Motor neuron (in vitro differentiated cells): ENCODE results near the gene TSHZ2. TPM values are rescaled to one million over a fixed set of nuclear protein-coding genes. Genes with fewer than 3 reads are reported as not detected.

Source experiments
- ATAC-seq, 8 experiments: fragments of 200-7000 bp; cut with Tn5 transposase; replicated peaks in 6 of 8; 2 replicates each; pipeline ENCODE4 v1.8.0; 2021; ENCODE audit warnings: mild to moderate bottlenecking in 8 of 8, moderate library complexity in 8 of 8
- H3K27ac ChIP-seq, 2 donors: fragments of 250-450 bp; sonication (Bioruptor Pico); 2 replicates each; pipeline ENCODE4 v1.9.0; 2021; ENCODE audit warnings: antibody characterized with exemption in 2 of 2, mild to moderate bottlenecking in 2 of 2, moderate library complexity in 1 of 2
- H3K4me1 ChIP-seq, 2 donors: fragments of 250-450 bp; sonication (Bioruptor Pico); replicated peaks in 1 of 2; 2 replicates each; pipeline ENCODE4 v1.6.1; 2021; ENCODE audit warnings: antibody characterized with exemption in 2 of 2, mild to moderate bottlenecking in 2 of 2, moderate library complexity in 1 of 2
- H3K4me3 ChIP-seq, 5 donors: fragments of 250-450 bp; sonication (Bioruptor Pico); 2 replicates each; pipeline ENCODE4 v1.9.0; 2021; ENCODE audit warnings: antibody characterized with exemption in 5 of 5, mild to moderate bottlenecking in 5 of 5, moderate library complexity in 4 of 5
- WGBS, 10 experiments: fragments of 450-650 bp; shearing (Covaris generic); methylation state at CpG; one replicate each; pipeline ENCODE4 v1.0.0; 2022; 5-methylcytosine and 5-hydroxymethylcytosine counted together
- in situ Hi-C, 9 experiments: fragments of 400-800 bp; cut with MboI; loops; one replicate each; pipeline ENCODE4 v1.15.0; 2021; ENCODE audit warnings: low sequenced_read_pairs in 9 of 9, low pct_unique_long_range_greater_than_20kb in 2 of 9; ENCODE audit not compliant: unreplicated experiment in 9 of 9
- total RNA-seq, 8 experiments: library from RNA; unstranded; fragments of 300-600 nt; gene quantifications; 2 replicates each; pipeline versions ENCODE4 v1.2.3 to v1.2.4, GENCODE V29; 2022

TSHZ2 gene
- total RNA-seq, 8 experiments from 2014 or later, result 11.4 to 125 (median 47.7) TPM

- peak in 3 of 8 experiments; percentile 38 to 67 (median 40) for ATAC-seq
- 40 to 95% (median 88%) methylated on average over 1 to 4 of the region's 4 CpGs; no CpG with 5 or more reads in 2 of the 10 experiments for WGBS, 10 experiments
- no peak overlapping the region for H3K4me3 ChIP-seq
- in situ Hi-C loops, result loop anchor here in 1 of 9 experiments (25.0 kb wide), 1 partner anchor 545 kb away; no protein-coding TSS in a partner anchor
- H3K4me1 ChIP-seq, result peaks cover 29 to 36% of the 10 kb centered on the region in 2 donors
- no peak overlapping the region for H3K27ac ChIP-seq
Measured at GRCh38 chr20:52991830-52992229, 19.7 kb downstream of the TSHZ2 start.

- no peak overlapping the region for H3K4me3 ChIP-seq
- in situ Hi-C loops, result loop anchor here in 1 of 9 experiments (25.0 kb wide), 1 partner anchor 545 kb away; no protein-coding TSS in a partner anchor
- 20 to 100% (median 71%) methylated on average over 1 of the region's 1 CpG; no CpG with 5 or more reads in 1 of the 10 experiments for WGBS, 10 experiments
- H3K4me1 ChIP-seq, result peaks cover 33 to 44% of the 10 kb centered on the region in 2 donors
- no peak overlapping the region for H3K27ac ChIP-seq
- peak in 3 of 8 experiments; percentile 16 to 46 (median 23) for ATAC-seq
Measured at GRCh38 chr20:52992632-52993031, 20.5 kb downstream of the TSHZ2 start.

GRCh38 chr20:52993076-52993475, 20.9 kb downstream of the TSHZ2 start:
- ATAC-seq, result peak; percentile 38 to 87 (median 76)
- in situ Hi-C loops, result loop anchor here in 1 of 9 experiments (25.0 kb wide), 1 partner anchor 544 kb away; no protein-coding TSS in a partner anchor
- H3K4me3 ChIP-seq, result no peak overlapping the region
- no peak overlapping the region for H3K27ac ChIP-seq
- peaks cover 33 to 48% of the 10 kb centered on the region in 2 donors for H3K4me1 ChIP-seq
- 0 to 57% (median 24%) methylated on average over 1 to 3 of the region's 3 CpGs for WGBS, 10 experiments

- ATAC-seq, result no peak
Measured at GRCh38 chr20:52994184-52994970, 22.2 kb downstream of the TSHZ2 start.

GRCh38 chr20:52996130-52996529, 24.0 kb downstream of the TSHZ2 start:
- in situ Hi-C loops, result loop anchor here in 1 of 9 experiments (25.0 kb wide), 1 partner anchor 541 kb away; no protein-coding TSS in a partner anchor
- no peak overlapping the region for H3K27ac ChIP-seq
- WGBS, 10 experiments, result 80 to 100% (median 92%) methylated on average over 1 of the region's 1 CpG; no CpG with 5 or more reads in 1 of the 10 experiments
- H3K4me1 ChIP-seq, result peaks cover 36 to 56% of the 10 kb centered on the region in 2 donors
- ATAC-seq, result no peak
- no peak overlapping the region for H3K4me3 ChIP-seq

More at GRCh38 chr20:52994184-52994970, 22.2 kb downstream of the TSHZ2 start:
- WGBS, 10 experiments, result 64 to 94% (median 85%) methylated on average over 1 to 10 of the region's 10 CpGs
- peaks cover 30 to 48% of the 10 kb centered on the region in 2 donors for H3K4me1 ChIP-seq
- in situ Hi-C loops, result loop anchor here in 1 of 9 experiments (25.0 kb wide), 1 partner anchor 543 kb away; no protein-coding TSS in a partner anchor
- no peak overlapping the region for H3K4me3 ChIP-seq
- no peak overlapping the region for H3K27ac ChIP-seq

GRCh38 chr20:52996658-52997057, 24.5 kb downstream of the TSHZ2 start:
- WGBS, 10 experiments, result 43 to 100% (median 80%) methylated on average over 1 to 6 of the region's 6 CpGs; no CpG with 5 or more reads in 1 of the 10 experiments
- peak overlapping the region in 1 of 2 donors; percentile 42 for H3K27ac ChIP-seq
- H3K4me3 ChIP-seq, result no peak overlapping the region
- peak in 5 of 8 experiments; percentile 59 to 73 (median 63) for ATAC-seq
- peaks cover 41 to 61% of the 10 kb centered on the region in 2 donors for H3K4me1 ChIP-seq
- in situ Hi-C loops, result loop anchor here in 1 of 9 experiments (25.0 kb wide), 1 partner anchor 541 kb away; no protein-coding TSS in a partner anchor

- Histone ChIP-seq H3K4me3 (no peak overlapping the region), H3K27ac (no peak overlapping the region), H3K4me1 (peaks cover 44 to 61% of the 10 kb centered on the region in 2 donors)
- 80 to 100% (median 97%) methylated on average over 1 to 5 of the region's 6 CpGs; no CpG with 5 or more reads in 4 of the 10 experiments for WGBS, 10 experiments
- in situ Hi-C loops, result loop anchor here in 1 of 9 experiments (25.0 kb wide), 1 partner anchor 539 kb away; no protein-coding TSS in a partner anchor
- ATAC-seq, result no peak
Measured at GRCh38 chr20:52998268-52998667, 26.1 kb downstream of the TSHZ2 start.

- ATAC-seq, result no peak
- Histone ChIP-seq H3K4me3 (no peak overlapping the region), H3K27ac (no peak overlapping the region), H3K4me1 (peaks cover 44 to 61% of the 10 kb centered on the region in 2 donors)
- 83 to 100% (median 100%) methylated on average over 1 to 2 of the region's 2 CpGs; no CpG with 5 or more reads in 4 of the 10 experiments for WGBS, 10 experiments
- in situ Hi-C loops, result loop anchor here in 1 of 9 experiments (25.0 kb wide), 1 partner anchor 538 kb away; no protein-coding TSS in a partner anchor
Measured at GRCh38 chr20:52999040-52999439, 26.9 kb downstream of the TSHZ2 start.

GRCh38 chr20:53001498-53002301, 29.5 kb downstream of the TSHZ2 start:
- peaks cover 45 to 60% of the 10 kb centered on the region in 2 donors for H3K4me1 ChIP-seq
- in situ Hi-C loops, result no loop called here
- WGBS, 10 experiments, result 67 to 90% (median 82%) methylated on average over 3 to 8 of the region's 9 CpGs
- no peak for ATAC-seq
- H3K4me3 ChIP-seq, result no peak overlapping the region
- H3K27ac ChIP-seq, result no peak overlapping the region

GRCh38 chr20:53002786-53003185, 30.6 kb downstream of the TSHZ2 start:
- in situ Hi-C loops, result no loop called here
- ATAC-seq, result no peak
- Histone ChIP-seq H3K4me1 (peaks cover 40 to 55% of the 10 kb centered on the region in 2 donors), H3K27ac (peak overlapping the region; percentile 53 to 63), H3K4me3 (no peak overlapping the region)
- WGBS, 10 experiments, result 43 to 100% (median 67%) methylated on average over 2 to 5 of the region's 5 CpGs

- Histone ChIP-seq H3K27ac (peak overlapping the region; percentile 53 to 63), H3K4me3 (no peak overlapping the region), H3K4me1 (peaks cover 46 to 60% of the 10 kb centered on the region in 2 donors)
- WGBS, 10 experiments, result 0 to 87% (median 40%) methylated on average over 1 to 10 of the region's 10 CpGs
- in situ Hi-C loops, result no loop called here
- ATAC-seq, result peak; percentile 34 to 95 (median 94)
Measured at GRCh38 chr20:53003420-53004154, 31.4 kb downstream of the TSHZ2 start.
